ENCODE data around the gene CDYL2. TPM values are rescaled to one million over a fixed set of nuclear protein-coding genes. Genes with fewer than 3 reads are reported as not detected.

Gene CDYL2
- total RNA-seq, 6 donors from 2014 or later = 6.0 to 16.7 (median 8.0) TPM

GRCh38 chr16:80576343-80576912 lies 228.0 kb downstream of the CDYL2 start:
- no peaks in the 10 kb centered on the region for H3K36me3 ChIP-seq
- H3K4me3 ChIP-seq = no peak overlapping the region
- 84 to 98% methylated on average over 1 of the region's 1 CpG for WGBS, 2 donors
- peaks cover 0 to 4% (median 0%) of the 10 kb centered on the region in 4 donors for H3K4me1 ChIP-seq
- no peak for TF ChIP-seq POLR2A (IDR thresholded peaks at IDR 0.05)
- TF ChIP-seq CTCF (IDR thresholded peaks at IDR 0.05) = no peak
- TF ChIP-seq POLR2AphosphoS5 (IDR thresholded peaks at IDR 0.05) = no peak
- TF ChIP-seq EP300 (IDR thresholded peaks at IDR 0.05) = no peak
- H3K27ac ChIP-seq = no peak overlapping the region
- no peaks in the 10 kb centered on the region for H3K27me3 ChIP-seq
- no peak for ATAC-seq (ENCODE audit: low FRiP score in 2 of 2)
- DNase-seq = no peak
- H3K9me3 ChIP-seq = peaks cover 0 to 2% (median 0%) of the 10 kb centered on the region in 4 donors

- 70 to 71% methylated on average over 6 of the region's 6 CpGs for WGBS, 2 donors
- peaks cover 0 to 3% (median 0%) of the 10 kb centered on the region in 4 donors for H3K9me3 ChIP-seq
- TF ChIP-seq EP300 (IDR thresholded peaks at IDR 0.05) (no peak), CTCF (IDR thresholded peaks at IDR 0.05) (no peak), POLR2AphosphoS5 (IDR thresholded peaks at IDR 0.05) (no peak), POLR2A (IDR thresholded peaks at IDR 0.05) (no peak)
- no peaks in the 10 kb centered on the region for H3K27me3 ChIP-seq
- no peak overlapping the region for H3K27ac ChIP-seq
- DNase-seq = no peak
- no peak overlapping the region for H3K4me3 ChIP-seq
- no peaks in the 10 kb centered on the region for H3K36me3 ChIP-seq
- no peak for ATAC-seq (ENCODE audit: low FRiP score in 2 of 2)
- peaks cover 0 to 8% (median 3%) of the 10 kb centered on the region in 4 donors for H3K4me1 ChIP-seq
These were observed 230.7 kb downstream of the CDYL2 start for GRCh38 chr16:80573700-80574120.

- no peak for ATAC-seq (ENCODE audit: low FRiP score in 2 of 2)
- no peaks in the 10 kb centered on the region for H3K27me3 ChIP-seq
- peaks cover 0 to 5% (median 2%) of the 10 kb centered on the region in 4 donors for H3K4me1 ChIP-seq
- DNase-seq = no peak
- no peaks in the 10 kb centered on the region for H3K36me3 ChIP-seq
- TF ChIP-seq POLR2A (IDR thresholded peaks at IDR 0.05) (no peak), EP300 (IDR thresholded peaks at IDR 0.05) (no peak), CTCF (IDR thresholded peaks at IDR 0.05) (no peak), POLR2AphosphoS5 (IDR thresholded peaks at IDR 0.05) (no peak)
- 31 to 32% methylated on average over 6 of the region's 6 CpGs for WGBS, 2 donors
- H3K27ac ChIP-seq = no peak overlapping the region
- H3K9me3 ChIP-seq = peaks cover 0 to 3% (median 0%) of the 10 kb centered on the region in 4 donors
- H3K4me3 ChIP-seq = no peak overlapping the region
These were observed 234.3 kb downstream of the CDYL2 start for GRCh38 chr16:80570106-80570478.

GRCh38 chr16:80569440-80570105 lies 234.8 kb downstream of the CDYL2 start:
- Histone ChIP-seq H3K9me3 (peaks cover 0 to 3% (median 0%) of the 10 kb centered on the region in 4 donors), H3K27ac (no peak overlapping the region), H3K4me1 (peaks cover 0 to 5% (median 2%) of the 10 kb centered on the region in 4 donors), H3K27me3 (no peaks in the 10 kb centered on the region), H3K36me3 (no peaks in the 10 kb centered on the region), H3K4me3 (no peak overlapping the region)
- ATAC-seq (ENCODE audit: low FRiP score in 2 of 2) = peak in 1 of 2 donors; percentile 49
- TF ChIP-seq POLR2AphosphoS5 (IDR thresholded peaks at IDR 0.05) (no peak), CTCF (IDR thresholded peaks at IDR 0.05) (no peak), EP300 (IDR thresholded peaks at IDR 0.05) (no peak), POLR2A (IDR thresholded peaks at IDR 0.05) (no peak)
- WGBS, 2 donors = 62 to 68% methylated on average over 6 to 9 of the region's 9 CpGs
- DNase-seq = no peak
